ENCODE data around the gene KRTAP9-2. TPM values are rescaled to one million over a fixed set of nuclear protein-coding genes. Genes with fewer than 3 reads are reported as not detected.

The KRTAP9-2 gene
- total and polyA plus RNA-seq, 2 donors (not counting 3 experiments of a cell fraction or from before 2014, with no cell fraction given), result not detected

GRCh38 chr17:41230094-41230493 is 3.6 kb downstream of the KRTAP9-2 start:
- H3K4me3 ChIP-seq (replicated peaks in 1 of 3; ENCODE audit: insufficient read depth in 1 of 3, low read depth in 1 of 3, low read length in 3 of 3), result no peak overlapping the region
- H3K4me2 ChIP-seq (ENCODE audit: insufficient read depth, low read length), result no peak overlapping the region
- H3K36me3 ChIP-seq (ENCODE audit: control insufficient read depth in 2 of 2, extremely low read depth in 1 of 2, insufficient read depth in 2 of 2, low read length in 2 of 2), result no peaks in the 10 kb centered on the region
- DNase-seq (ENCODE audit: low read depth, low spot score), result no peak
- TF ChIP-seq CTCF (IDR thresholded peaks at IDR 0.05; ENCODE audit: extremely low read depth in 1 of 2, insufficient read depth in 1 of 2, low read depth in 1 of 2, low read length in 2 of 2), result no peak
- no peak for TF ChIP-seq EZH2 (IDR thresholded peaks at IDR 0.05; ENCODE audit: borderline replicate concordance, low read depth, low read length, severe bottlenecking)
- no peak for TF ChIP-seq MAX (IDR thresholded peaks at IDR 0.05; ENCODE audit: insufficient read depth, insufficient read length)
- no peak for TF ChIP-seq JUN (IDR thresholded peaks at IDR 0.05; ENCODE audit: borderline replicate concordance, insufficient read depth, insufficient read length, low read depth)
- TF ChIP-seq POLR2AphosphoS5 (IDR thresholded peaks at IDR 0.05; ENCODE audit: insufficient read depth, low read depth, low read length), result no peak
- no peak for TF ChIP-seq FOS (IDR thresholded peaks at IDR 0.05; ENCODE audit: borderline replicate concordance, insufficient read depth, low read length)
- TF ChIP-seq MYC (IDR thresholded peaks at IDR 0.05; ENCODE audit: low read depth, low read length), result no peak
- TF ChIP-seq POLR2A (IDR thresholded peaks at IDR 0.05; ENCODE audit: low read depth, low read length), result no peak
- TF ChIP-seq GATA2 (IDR thresholded peaks at IDR 0.05; ENCODE audit: insufficient read depth, insufficient read length, low read depth, low read length), result no peak
- no peaks in the 10 kb centered on the region for H4K20me1 ChIP-seq (replicated peaks; ENCODE audit: control insufficient read depth, extremely low read depth, insufficient read depth, low read length)
- H3K27ac ChIP-seq (ENCODE audit: insufficient read depth, low read depth, low read length), result no peak overlapping the region
- no peak for FAIRE-seq
- no TSS peak for BruUV-seq (replicated peaks)
- H3K27me3 ChIP-seq (ENCODE audit: control insufficient read depth in 2 of 2, insufficient read depth in 2 of 2, low read length in 2 of 2), result no peaks in the 10 kb centered on the region
- ChIA-PET CTCF (no interaction called here), POLR2A (no interaction called here)
- H3K9me3 ChIP-seq (replicated peaks; ENCODE audit: control insufficient read depth, insufficient read depth, low read length), result no peaks in the 10 kb centered on the region
- dilution Hi-C loops (cut with MboI; ENCODE audit: extremely low pct_ligation_motif_present, low sequenced_read_pairs), result no loop called here
- no peaks in the 10 kb centered on the region for H3K4me1 ChIP-seq (ENCODE audit: control insufficient read depth, extremely low read depth, insufficient read depth, low read length)
- intact Hi-C loops (cut with micrococcal nuclease), result no loop called here
- no peaks in the 10 kb centered on the region for H3K9me1 ChIP-seq (replicated peaks; ENCODE audit: control insufficient read depth, extremely low read depth, insufficient read depth, low read length)
- no peak overlapping the region for H2AFZ ChIP-seq (ENCODE audit: low read depth, low read length)
- H3K9ac ChIP-seq (replicated peaks; ENCODE audit: extremely low read depth, insufficient read depth, low read length), result no peak overlapping the region
- H3K79me2 ChIP-seq (ENCODE audit: control insufficient read depth, insufficient read depth, low read length), result no peaks in the 10 kb centered on the region
